Chondrocyte (in vitro differentiated cells): Measurements from ENCODE around the gene KMT5C. TPM values are rescaled to one million over a fixed set of nuclear protein-coding genes. Genes with fewer than 3 reads are reported as not detected.
A peak's percentile ranks its signal among the peaks of the same experiment; 100 is the strongest.

Experiments
- DNase-seq: peaks from one replicate; pipeline ENCODE4 v3.0.0; 2021; ENCODE audit warnings: mixed read lengths, low spot score
- H3K27ac Mint-ChIP-seq: one replicate; pipeline ENCODE4 v1.8.0; 2021; ENCODE audit warnings: mild to moderate bottlenecking, moderate library complexity, mixed read lengths; ENCODE audit not compliant: unreplicated experiment
- H3K27me3 Mint-ChIP-seq: 2 replicates; pipeline ENCODE4 v1.8.0; 2021; ENCODE audit warnings: low read depth, mixed read lengths
- H3K36me3 Mint-ChIP-seq: 2 replicates; pipeline ENCODE4 v1.8.0; 2021; ENCODE audit warnings: low read depth, mixed read lengths
- H3K4me1 Mint-ChIP-seq: 2 replicates; pipeline ENCODE4 v1.8.0; 2021; ENCODE audit warnings: low read depth, mild to moderate bottlenecking, mixed read lengths
- H3K4me3 Mint-ChIP-seq: one replicate; pipeline ENCODE4 v1.8.0; 2021; ENCODE audit warnings: mild to moderate bottlenecking, moderate library complexity, mixed read lengths; ENCODE audit not compliant: unreplicated experiment
- H3K9me3 Mint-ChIP-seq: 2 replicates; pipeline ENCODE4 v1.8.0; 2021; ENCODE audit warnings: low read depth, mixed read lengths
- CTCF ChIP-seq: fragments of 200-600 bp; sonication (generic); IDR thresholded peaks from 2 replicates; pipeline ENCODE4 v1.5.0; 2021; ENCODE audit warnings: antibody characterized with exemption, mild to moderate bottlenecking, moderate library complexity
- total RNA-seq: library from RNA; stranded (reverse); gene quantifications from 3 replicates; pipeline ENCODE4 v1.2.1, GENCODE V29; 2021

Gene KMT5C
- total RNA-seq, 1 donor from 2014 or later, result 9.5 TPM

GRCh38 chr19:55390461-55390880, 50.8 kb downstream of the KMT5C start:
- Mint-ChIP-seq H3K4me1 (peaks cover 55% of the 10 kb centered on the region), H3K9me3 (no peaks in the 10 kb centered on the region), H3K27ac (no peak overlapping the region), H3K27me3 (no peaks in the 10 kb centered on the region), H3K4me3 (no peak overlapping the region), H3K36me3 (peaks cover 21% of the 10 kb centered on the region)
- no peak for DNase-seq
- TF ChIP-seq CTCF, result no peak

- Mint-ChIP-seq H3K27ac (no peak overlapping the region), H3K27me3 (no peaks in the 10 kb centered on the region), H3K36me3 (peaks cover 19% of the 10 kb centered on the region), H3K9me3 (no peaks in the 10 kb centered on the region), H3K4me1 (peaks cover 53% of the 10 kb centered on the region), H3K4me3 (no peak overlapping the region)
- TF ChIP-seq CTCF, result no peak
- DNase-seq, result no peak
These were observed 51.6 kb downstream of the KMT5C start for GRCh38 chr19:55391191-55391670.

- DNase-seq, result no peak
- no peak for TF ChIP-seq CTCF
- Mint-ChIP-seq H3K9me3 (no peaks in the 10 kb centered on the region), H3K4me3 (no peak overlapping the region), H3K27ac (no peak overlapping the region), H3K4me1 (peaks cover 46% of the 10 kb centered on the region), H3K27me3 (no peaks in the 10 kb centered on the region), H3K36me3 (peaks cover 14% of the 10 kb centered on the region)
These were observed 52.3 kb downstream of the KMT5C start for GRCh38 chr19:55391702-55392615.

GRCh38 chr19:55392820-55393761, 53.4 kb downstream of the KMT5C start:
- no peak for DNase-seq
- no peaks in the 10 kb centered on the region for H3K9me3 Mint-ChIP-seq
- H3K4me1 Mint-ChIP-seq, result peaks cover 36% of the 10 kb centered on the region
- no peak overlapping the region for H3K4me3 Mint-ChIP-seq
- peak overlapping the region; percentile 49 for H3K27ac Mint-ChIP-seq
- H3K36me3 Mint-ChIP-seq, result peaks cover 5% of the 10 kb centered on the region
- no peak for TF ChIP-seq CTCF
- no peaks in the 10 kb centered on the region for H3K27me3 Mint-ChIP-seq

Other genes with a start within 250 kb of the KMT5C start
- gene PPP1R12C, start 222.2 kb upstream of the KMT5C start, total RNA-seq, result 86.1 to 111 TPM (median 103 TPM) in 3 replicates
- 0.62 TPM in 1 of 3 replicates, not detected in the others for gene TNNT1, start 190.7 kb upstream of the KMT5C start, total RNA-seq
- gene TNNI3, start 182.1 kb upstream of the KMT5C start, total RNA-seq, result not detected in 3 replicates
- gene DNAAF3, start 173.3 kb upstream of the KMT5C start, total RNA-seq, result 0.90 to 2.2 TPM (median 1.3 TPM) in 3 replicates
- 0.80 TPM in 1 of 3 replicates, not detected in the others for gene SYT5, start 159.6 kb upstream of the KMT5C start, total RNA-seq
- 0.42 to 0.54 TPM in 2 of 3 replicates, not detected in the other for gene PTPRH, start 130.4 kb upstream of the KMT5C start, total RNA-seq
- 1.4 to 1.5 TPM (median 1.4 TPM) in 3 replicates for gene TMEM86B, start 111.1 kb upstream of the KMT5C start, total RNA-seq
- 47.6 to 58.4 TPM (median 49.9 TPM) in 3 replicates for gene PPP6R1, start 80.9 kb upstream of the KMT5C start, total RNA-seq
- 22.7 to 30.3 TPM (median 24.2 TPM) in 3 replicates for gene HSPBP1, start 59.8 kb upstream of the KMT5C start, total RNA-seq
- gene BRSK1, start 55.9 kb upstream of the KMT5C start, total RNA-seq, result 14.0 to 15.9 TPM (median 15.3 TPM) in 3 replicates
- gene TMEM150B, start 14.5 kb upstream of the KMT5C start, total RNA-seq, result not detected in 3 replicates
- gene COX6B2, start 14.8 kb downstream of the KMT5C start, total RNA-seq, result 0.17 to 0.23 TPM in 2 of 3 replicates, not detected in the other
- gene GARIN5B, start 23.4 kb downstream of the KMT5C start, total RNA-seq, result not detected in 3 replicates
- 2.8 to 3.7 TPM (median 3.1 TPM) in 3 replicates for gene IL11, start 30.6 kb downstream of the KMT5C start, total RNA-seq
- 0.52 to 1.0 TPM in 2 of 3 replicates, not detected in the other for gene TMEM190, start 37.0 kb downstream of the KMT5C start, total RNA-seq
- gene TMEM238, start 44.4 kb downstream of the KMT5C start, total RNA-seq, result 0.59 to 1.0 TPM (median 0.85 TPM) in 3 replicates
- 1,343 to 1,376 TPM (median 1,346 TPM) in 3 replicates for gene RPL28, start 46.1 kb downstream of the KMT5C start, total RNA-seq
- gene UBE2S, start 67.9 kb downstream of the KMT5C start, total RNA-seq, result 60.0 to 79.7 TPM (median 78.6 TPM) in 3 replicates
- not detected in 3 replicates for gene SHISA7, start 103.4 kb downstream of the KMT5C start, total RNA-seq
- 39.8 to 47.2 TPM (median 39.8 TPM) in 3 replicates for gene ISOC2, start 121.8 kb downstream of the KMT5C start, total RNA-seq
- gene C19orf85, start 124.9 kb downstream of the KMT5C start, total RNA-seq, result not detected in 3 replicates
- 9.1 to 9.7 TPM (median 9.4 TPM) in 3 replicates for gene ZNF628, start 136.7 kb downstream of the KMT5C start, total RNA-seq
- gene NAT14, start 145.3 kb downstream of the KMT5C start, total RNA-seq, result 32.1 to 50.0 TPM (median 33.1 TPM) in 3 replicates
- gene SSC5D, start 148.6 kb downstream of the KMT5C start, total RNA-seq, result 33.6 to 50.0 TPM (median 34.5 TPM) in 3 replicates
- gene SBK2, start 197.3 kb downstream of the KMT5C start, total RNA-seq, result not detected in 3 replicates
- not detected in 3 replicates for gene SBK3, start 205.7 kb downstream of the KMT5C start, total RNA-seq
- 15.7 to 23.6 TPM (median 23.1 TPM) in 3 replicates for gene ZNF579, start 241.0 kb downstream of the KMT5C start, total RNA-seq